Right lobe of liver (tissue), 6 donors: ENCODE results near the gene FBXL19. TPM values are rescaled to one million over a fixed set of nuclear protein-coding genes. Genes with fewer than 3 reads are reported as not detected.

Experiments used
- ATAC-seq, 4 donors: fragments of 200-7000 bp; cut with Tn5 transposase; one replicate each; pipeline ENCODE4 v1.9.1; 2020; ENCODE audit warnings: mild to moderate bottlenecking in 4 of 4, moderate library complexity in 4 of 4
- DNase-seq, 3 donors: peaks; one replicate each; pipeline ENCODE4 v3.0.0-alpha.2; 2020
- H3K27ac ChIP-seq, 3 donors: fragments of 200-600 bp; one replicate each; pipeline ENCODE4 v1.8.0; 2022
- H3K27me3 ChIP-seq, 2 donors: fragments of 200-600 bp; one replicate each; pipeline ENCODE4 v1.8.0; 2022
- H3K36me3 ChIP-seq, 4 donors: fragments of 200-600 bp; sonication (generic) in 1 of 4; one replicate each; pipeline versions ENCODE4 v1.5.1 to v1.8.0; 2017 to 2022; ENCODE audit warnings: control low read depth in 1 of 4
- H3K4me1 ChIP-seq, 4 donors: fragments of 200-600 bp; sonication (generic) in 1 of 4; one replicate each; pipeline versions ENCODE4 v1.5.1 to v1.8.0; 2017 to 2022; ENCODE audit warnings: control low read depth in 1 of 4
- H3K4me3 ChIP-seq, 3 donors: fragments of 200-600 bp; one replicate each; pipeline ENCODE4 v1.8.0; 2022
- H3K9me3 ChIP-seq, 4 donors: fragments of 200-600 bp; sonication (generic) in 1 of 4; one replicate each; pipeline versions ENCODE4 v1.5.1 to v1.8.0; 2017 to 2022; ENCODE audit warnings: control low read depth in 1 of 4
- CTCF ChIP-seq, 4 donors: fragments of 200-600 bp in 3 of 4; fragments of 450-650 bp in 1 of 4; IDR thresholded peaks; one replicate each; pipeline versions ENCODE4 v1.5.1 to v1.8.0; 2016 to 2022; ENCODE audit warnings: antibody characterized with exemption in 4 of 4, mild to moderate bottlenecking in 2 of 4
- POLR2A ChIP-seq: fragments of 450-650 bp; IDR thresholded peaks from one replicate; pipeline ENCODE4 v1.6.1; 2017; ENCODE audit warnings: antibody characterized with exemption, mild to moderate bottlenecking
- WGBS: methylation state at CpG from one replicate; pipeline ENCODE4 v1.1.6; 2018; ENCODE audit warnings: low coverage, low lambda C conversion rate; ENCODE audit not compliant: insufficient coverage; ENCODE audit errors: missing lambda C conversion rate; 5-methylcytosine and 5-hydroxymethylcytosine counted together
- intact Hi-C, 2 donors: fragments of 100-400 bp; cut with DNase I; formaldehyde crosslinking; loops; one replicate each; pipeline versions ENCODE4 v1.11.2 to v1.14.1; 2022
- total RNA-seq, 6 experiments: library from RNA; depleted of rRNA in 2 of 6; stranded (reverse); fragments of >200 nt in 2 of 6; fragmentation: NEBNext Ultra II Directional in 3 of 6; extraction: Animal tissue kit (Norgen Biotek cat#: 25700) in 3 of 6; gene quantifications; one replicate each; pipeline versions ENCODE4 v1.1.0 to v1.2.4, GENCODE V29; 2016 to 2023
- donor health status: DM: no; HTN: yes; CAD: no.
- donor health status: DM: no; HTN: no; CAD: no.
- donor health status: DM: no; HTN: no; CAD: no.
- donor health status: DM: no; HTN: yes; CAD: no.
- donor health status: DM: no; HTN: yes; CAD: no.

Gene FBXL19
- total RNA-seq, 6 experiments from 2014 or later: 2.8 to 8.0 (median 3.4) TPM

DNA sequence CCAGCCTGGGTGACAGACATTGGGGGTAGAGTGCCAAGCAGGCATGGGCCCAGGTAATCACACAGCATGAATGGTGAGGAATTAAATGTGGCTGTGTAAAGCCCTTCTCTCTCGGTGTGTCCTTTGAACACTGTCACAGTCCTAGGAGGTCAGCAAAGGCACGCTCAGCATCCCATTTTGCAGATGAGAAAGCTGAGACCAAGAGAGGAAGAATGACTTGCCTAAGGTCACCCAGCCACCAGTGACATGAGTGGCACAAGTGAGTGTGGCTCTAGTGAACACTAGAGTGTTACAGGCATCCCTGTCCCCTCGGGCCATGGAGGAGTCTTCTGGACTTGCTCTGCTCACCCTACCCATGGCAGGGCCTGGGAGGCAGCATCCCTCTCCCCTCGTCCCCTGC, 16.3 kb upstream of the FBXL19 start:
- H3K4me3 ChIP-seq: no peak overlapping the region
- no peaks in the 10 kb centered on the region for H3K36me3 ChIP-seq
- ATAC-seq (no peak), DNase-seq (no peak)
- no peaks in the 10 kb centered on the region for H3K4me1 ChIP-seq
- H3K27ac ChIP-seq: no peak overlapping the region
- intact Hi-C loops: no loop called here
- H3K9me3 ChIP-seq: no peaks in the 10 kb centered on the region
- 100% methylated on average over 2 of the region's 4 CpGs for WGBS
- TF ChIP-seq POLR2A (no peak), CTCF (IDR thresholded peaks at IDR 0.05) (no peak)
- H3K27me3 ChIP-seq: no peaks in the 10 kb centered on the region

GRCh38 chr16:30910427-30911029, 12.8 kb upstream of the FBXL19 start:
- Histone ChIP-seq H3K4me3 (no peak overlapping the region), H3K27ac (no peak overlapping the region), H3K9me3 (no peaks in the 10 kb centered on the region), H3K36me3 (no peaks in the 10 kb centered on the region), H3K4me1 (no peaks in the 10 kb centered on the region), H3K27me3 (no peaks in the 10 kb centered on the region)
- 42% methylated on average over 2 of the region's 18 CpGs for WGBS
- TF ChIP-seq CTCF (IDR thresholded peaks at IDR 0.05): no peak
- TF ChIP-seq POLR2A: no peak
- ATAC-seq (peak in 1 of 4 donors; percentile 14), DNase-seq (no peak)
- intact Hi-C loops: loop anchor here in 1 of 2 donors (5.0 kb wide), 1 partner anchor 63 kb away; no protein-coding TSS in a partner anchor

DNA sequence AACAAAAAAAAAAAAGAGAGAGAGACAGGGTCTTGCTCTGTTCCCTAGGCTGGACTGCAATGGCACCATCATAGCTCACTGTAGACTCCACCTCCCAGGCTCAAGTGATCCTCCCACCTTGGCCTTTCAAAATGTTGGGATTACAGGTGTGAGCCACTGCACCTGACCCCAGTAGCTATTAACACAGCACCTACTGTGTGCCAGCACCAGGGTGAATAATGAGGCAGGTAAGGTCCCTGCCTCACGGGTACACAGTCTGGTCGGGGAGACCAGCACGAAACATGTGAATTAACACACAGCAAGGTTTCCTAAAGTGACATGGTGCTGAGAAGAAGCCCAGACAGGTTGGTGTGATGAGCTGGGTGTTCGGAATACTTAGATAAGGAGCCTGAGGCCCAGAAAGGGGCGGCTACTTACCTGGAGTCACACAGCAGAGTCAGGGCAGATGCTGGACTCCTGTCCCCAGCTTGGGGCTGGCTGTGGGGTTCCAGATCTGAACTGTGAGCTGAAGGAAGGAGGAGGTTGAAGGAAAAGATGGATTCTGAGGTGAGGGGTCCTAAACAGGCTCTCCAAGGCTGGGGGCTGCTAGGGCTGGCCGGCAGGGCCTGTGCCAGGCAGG, 10.5 kb upstream of the FBXL19 start:
- TF ChIP-seq CTCF (IDR thresholded peaks at IDR 0.05) (no peak), POLR2A (no peak)
- intact Hi-C loops: loop anchor here in 1 of 2 donors (5.0 kb wide), 1 partner anchor 66 kb away; no protein-coding TSS in a partner anchor
- no peak for DNase-seq
- no peaks in the 10 kb centered on the region for H3K4me1 ChIP-seq
- no peaks in the 10 kb centered on the region for H3K27me3 ChIP-seq
- 73% methylated on average over 2 of the region's 6 CpGs for WGBS
- H3K4me3 ChIP-seq: no peak overlapping the region
- H3K9me3 ChIP-seq: no peaks in the 10 kb centered on the region
- peak in 1 of 4 donors; percentile 12 for ATAC-seq
- H3K27ac ChIP-seq: no peak overlapping the region
- H3K36me3 ChIP-seq: no peaks in the 10 kb centered on the region

DNA sequence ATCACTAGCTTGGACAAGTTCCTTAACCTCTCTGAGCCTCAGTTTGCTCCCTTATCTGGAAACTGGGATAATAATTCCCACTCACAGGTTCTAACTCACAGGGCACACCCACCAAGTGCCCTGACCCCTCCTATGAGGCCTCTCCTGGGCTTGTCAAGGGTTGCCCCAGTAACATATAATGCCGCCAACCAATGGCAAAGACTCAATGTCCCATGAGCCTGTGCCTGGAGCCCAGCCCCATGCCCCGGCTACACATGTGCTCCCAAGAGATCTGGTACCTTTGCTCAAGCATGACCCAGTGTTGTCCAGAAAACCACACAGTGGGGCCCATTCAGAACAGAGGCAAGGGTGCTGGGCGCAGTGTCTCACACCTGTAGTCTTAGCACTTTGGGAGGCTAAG, 8.5 kb upstream of the FBXL19 start:
- no peaks in the 10 kb centered on the region for H3K9me3 ChIP-seq
- intact Hi-C loops: loop anchor here in 1 of 2 donors (5.0 kb wide), 1 partner anchor 68 kb away; no protein-coding TSS in a partner anchor
- no peaks in the 10 kb centered on the region for H3K4me1 ChIP-seq
- TF ChIP-seq POLR2A (no peak), CTCF (IDR thresholded peaks at IDR 0.05) (no peak)
- no peak for DNase-seq
- no peak for ATAC-seq
- no peak overlapping the region for H3K4me3 ChIP-seq
- H3K36me3 ChIP-seq: no peaks in the 10 kb centered on the region
- WGBS: 100% methylated on average over 1 of the region's 3 CpGs
- no peaks in the 10 kb centered on the region for H3K27me3 ChIP-seq
- no peak overlapping the region for H3K27ac ChIP-seq
